BLaER1 (cell line): ENCODE measurements around the gene KCNJ6.

ENCODE experiments used
- H3K27ac ChIP-seq: shearing (Covaris generic); formaldehyde crosslinking; 2 replicates; pipeline ENCODE4 v1.8.1; 2022
- H3K27me3 ChIP-seq: shearing (Covaris generic); formaldehyde crosslinking; 2 replicates; pipeline ENCODE4 v1.8.1; 2022
- H3K36me3 ChIP-seq: shearing (Covaris generic); formaldehyde crosslinking; 2 replicates; pipeline ENCODE4 v1.8.1; 2022
- H3K4me1 ChIP-seq: shearing (Covaris generic); formaldehyde crosslinking; 2 replicates; pipeline ENCODE4 v1.8.1; 2022
- H3K4me2 ChIP-seq: shearing (Covaris generic); formaldehyde crosslinking; 2 replicates; pipeline ENCODE4 v1.8.1; 2022
- H3K4me3 ChIP-seq: shearing (Covaris generic); formaldehyde crosslinking; 2 replicates; pipeline ENCODE4 v1.8.1; 2022
- H3K9ac ChIP-seq: shearing (Covaris generic); formaldehyde crosslinking; 2 replicates; pipeline ENCODE4 v1.8.1; 2022
- H3K9me3 ChIP-seq: shearing (Covaris generic); formaldehyde crosslinking; 2 replicates; pipeline ENCODE4 v1.8.1; 2022
- H4K20me1 ChIP-seq: shearing (Covaris generic); formaldehyde crosslinking; 2 replicates; pipeline ENCODE4 v1.8.1; 2022
- Cebpa-rat ChIP-seq: shearing (Covaris generic); IDR thresholded peaks from 2 replicates; pipeline ENCODE4 v1.8.1; 2022

Gene KCNJ6

DNA sequence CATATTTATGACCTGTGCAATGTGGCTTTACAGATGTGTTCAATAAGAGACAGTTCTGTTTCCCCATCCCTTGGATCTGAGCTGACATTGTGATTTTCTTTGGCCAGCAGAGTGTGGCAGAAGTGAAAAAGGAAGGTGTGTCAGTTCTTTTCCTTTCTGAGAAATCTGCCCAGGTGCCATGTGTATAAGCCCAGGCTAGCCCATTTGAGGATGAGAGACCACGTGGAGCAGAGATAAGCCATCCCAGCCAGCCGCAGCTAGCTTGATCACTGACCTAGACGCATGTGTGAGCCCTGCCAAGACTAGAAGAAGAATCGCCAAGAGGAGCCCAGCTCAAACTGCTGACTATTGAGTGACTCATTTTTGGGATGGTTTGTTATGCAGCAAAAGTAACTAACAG is 127.8 kb downstream of the KCNJ6 start:
- Histone ChIP-seq H3K9me3 (peaks cover 3% of the 10 kb centered on the region; the same call in 1 of the 2 replicates), H3K4me3 (no peak overlapping the region), H3K27ac (no peak overlapping the region), H3K9ac (no peak overlapping the region), H3K27me3 (no peaks in the 10 kb centered on the region), H3K4me2 (no peak overlapping the region), H4K20me1 (no peaks in the 10 kb centered on the region), H3K4me1 (no peaks in the 10 kb centered on the region), H3K36me3 (no peaks in the 10 kb centered on the region)
- no peak for TF ChIP-seq Cebpa-rat

DNA sequence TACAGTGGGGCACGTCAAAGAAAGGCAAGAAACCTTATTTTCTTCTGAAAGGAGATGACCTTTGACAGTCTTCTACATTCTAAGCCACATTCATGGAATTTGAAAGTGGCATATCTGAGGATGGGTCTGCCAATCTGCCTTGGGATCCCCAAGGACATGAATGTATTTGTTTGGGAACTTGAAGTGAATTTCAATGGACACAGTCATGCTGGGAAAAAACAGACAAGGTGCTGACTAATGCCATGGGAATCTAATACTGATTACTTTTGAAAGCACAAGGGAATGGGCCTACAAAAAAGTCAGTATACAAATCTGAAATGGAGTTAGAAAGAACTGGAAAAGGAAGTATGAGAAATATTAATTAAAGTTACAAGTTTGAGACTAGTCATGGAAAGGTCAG is 128.8 kb downstream of the KCNJ6 start:
- Histone ChIP-seq H3K27me3 (no peaks in the 10 kb centered on the region), H3K27ac (no peak overlapping the region), H3K9me3 (peaks cover 13% of the 10 kb centered on the region), H4K20me1 (no peaks in the 10 kb centered on the region), H3K4me2 (no peak overlapping the region), H3K4me1 (no peaks in the 10 kb centered on the region), H3K36me3 (no peaks in the 10 kb centered on the region), H3K9ac (no peak overlapping the region), H3K4me3 (no peak overlapping the region)
- no peak for TF ChIP-seq Cebpa-rat

DNA sequence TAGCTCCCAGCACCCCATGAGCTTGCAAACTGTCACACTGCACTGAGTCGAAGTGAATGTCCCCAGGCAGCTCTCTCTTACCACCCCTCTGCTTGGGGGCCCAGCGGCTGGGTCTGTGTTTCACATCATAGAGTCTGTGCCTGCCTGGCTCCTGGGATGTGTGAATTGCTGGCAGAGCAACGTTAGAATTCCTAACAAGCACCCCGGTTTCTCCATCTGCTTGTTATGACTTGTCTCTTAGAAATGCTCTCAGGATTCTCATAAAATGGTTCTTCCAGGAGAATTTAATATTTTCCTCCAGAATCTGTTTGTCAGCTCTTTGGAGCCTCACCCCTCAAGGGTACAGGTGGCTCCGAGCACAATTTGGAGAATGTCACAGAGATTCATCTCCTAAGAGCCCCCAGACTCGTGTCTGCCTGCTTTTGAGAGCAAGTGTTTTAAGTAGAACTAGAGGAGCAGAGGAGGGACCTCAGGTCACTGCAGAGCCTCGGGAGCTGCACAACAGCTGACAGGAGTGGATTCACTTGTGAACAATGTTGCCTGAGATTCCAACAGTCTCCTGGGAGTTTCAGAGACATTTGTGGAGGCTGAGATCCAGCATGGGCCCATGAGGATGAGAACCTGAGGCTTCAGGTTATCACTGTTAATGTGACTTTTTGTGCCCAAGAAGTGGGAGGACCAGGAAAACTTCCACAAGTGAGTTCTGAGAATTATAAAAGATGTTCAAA is 131.5 kb downstream of the KCNJ6 start:
- peaks cover 21% of the 10 kb centered on the region for H3K9me3 ChIP-seq

DNA sequence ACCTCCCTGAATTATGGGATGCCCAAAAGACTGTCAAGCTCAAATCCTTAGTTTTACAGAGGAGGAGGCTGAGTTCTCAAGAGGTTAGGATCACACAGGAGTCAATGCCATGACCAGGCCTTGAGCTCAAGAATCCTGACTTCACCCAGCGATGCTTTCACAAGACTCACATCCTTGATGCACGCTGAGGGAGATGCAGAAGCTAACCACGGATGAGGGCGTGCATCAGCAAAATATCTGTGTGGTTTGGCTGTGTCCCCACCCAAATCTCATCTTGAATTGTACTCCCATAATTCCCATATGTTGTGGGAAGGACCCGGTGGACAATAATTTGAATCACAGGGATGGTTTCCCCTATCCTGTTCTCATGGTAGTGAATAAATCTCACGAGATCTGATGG is 133.2 kb downstream of the KCNJ6 start:
- no peaks in the 10 kb centered on the region for H4K20me1 ChIP-seq
- H3K9ac ChIP-seq = no peak overlapping the region
- H3K4me1 ChIP-seq = no peaks in the 10 kb centered on the region
- no peaks in the 10 kb centered on the region for H3K27me3 ChIP-seq
- H3K27ac ChIP-seq = no peak overlapping the region
- no peak for TF ChIP-seq Cebpa-rat
- H3K4me2 ChIP-seq = no peak overlapping the region
- no peaks in the 10 kb centered on the region for H3K36me3 ChIP-seq
- peaks cover 21% of the 10 kb centered on the region for H3K9me3 ChIP-seq
- no peak overlapping the region for H3K4me3 ChIP-seq

More for the DNA sequence above, 131.5 kb downstream of the KCNJ6 start:
- Histone ChIP-seq H3K27me3 (no peaks in the 10 kb centered on the region), H3K4me2 (no peak overlapping the region), H3K36me3 (no peaks in the 10 kb centered on the region), H4K20me1 (no peaks in the 10 kb centered on the region), H3K4me3 (no peak overlapping the region), H3K27ac (no peak overlapping the region), H3K4me1 (no peaks in the 10 kb centered on the region), H3K9ac (no peak overlapping the region)
- no peak for TF ChIP-seq Cebpa-rat

DNA sequence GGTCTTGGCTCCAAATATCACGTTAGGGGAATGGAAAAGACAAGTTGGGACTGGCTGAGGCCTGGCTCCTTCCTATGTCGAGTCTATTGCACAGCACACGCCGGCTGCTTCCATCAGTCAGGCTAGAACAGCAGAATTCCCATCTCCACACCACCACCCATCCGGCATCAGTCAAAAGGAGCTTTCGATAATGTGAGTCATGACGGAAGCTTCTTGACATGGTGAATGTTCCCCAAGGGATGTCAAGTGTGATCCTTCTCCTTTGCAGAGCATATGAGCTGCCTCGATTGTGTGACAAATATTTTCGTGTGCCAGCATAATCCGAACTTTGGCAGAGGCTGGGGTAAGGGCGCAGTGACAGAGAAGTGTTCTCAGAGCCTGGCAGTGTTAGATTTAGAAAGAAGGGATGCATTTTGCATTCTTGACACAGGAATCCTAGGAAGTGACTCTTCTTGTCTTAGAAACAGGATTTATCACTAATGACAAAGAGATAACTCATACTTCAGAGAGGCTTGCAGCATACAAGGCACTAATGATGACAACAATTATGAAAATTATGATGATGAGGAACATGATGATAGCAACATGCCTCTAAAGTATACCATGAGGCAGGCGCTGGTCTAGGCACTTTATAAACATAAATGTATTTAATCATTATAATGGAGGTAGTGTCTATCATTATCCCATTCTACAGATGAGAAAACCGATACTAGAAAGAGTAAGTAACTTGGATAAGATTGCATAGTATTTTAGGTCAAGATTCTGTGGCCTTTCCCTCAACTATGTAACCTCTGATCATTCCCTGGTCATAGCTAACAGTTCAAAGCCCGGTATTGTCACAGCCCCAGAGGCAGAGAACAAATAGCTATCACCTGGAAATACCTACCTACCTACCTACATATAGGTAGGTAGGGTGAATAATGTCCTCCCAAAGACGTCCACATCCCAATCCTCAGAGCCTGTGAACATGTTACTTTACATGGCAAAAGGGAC is 135.0 kb downstream of the KCNJ6 start:
- Histone ChIP-seq H3K9ac (no peak overlapping the region), H3K4me1 (no peaks in the 10 kb centered on the region), H3K4me3 (no peak overlapping the region), H3K27ac (no peak overlapping the region), H3K27me3 (no peaks in the 10 kb centered on the region), H4K20me1 (no peaks in the 10 kb centered on the region), H3K4me2 (no peak overlapping the region), H3K9me3 (peaks cover 21% of the 10 kb centered on the region), H3K36me3 (no peaks in the 10 kb centered on the region)
- no peak for TF ChIP-seq Cebpa-rat

DNA sequence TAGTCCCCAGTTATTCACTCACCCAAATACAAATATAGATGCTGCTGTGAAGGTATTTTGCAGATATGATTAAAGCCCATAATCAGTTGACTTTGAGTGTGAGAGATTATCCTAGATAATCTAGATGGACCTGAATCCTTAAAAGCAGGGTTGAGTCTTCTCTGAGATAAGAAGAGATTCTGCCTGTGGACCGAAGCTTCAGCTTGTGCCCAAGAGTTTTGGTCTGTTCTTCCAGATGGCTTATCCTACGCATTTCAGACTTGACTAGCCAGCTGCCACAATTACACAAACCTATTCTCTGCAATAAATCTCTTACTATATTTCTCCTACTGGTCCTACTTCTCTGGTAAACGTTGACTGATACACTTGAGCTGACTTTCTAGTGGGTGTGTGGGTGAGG is 145.1 kb downstream of the KCNJ6 start:
- Histone ChIP-seq H3K36me3 (no peaks in the 10 kb centered on the region), H4K20me1 (no peaks in the 10 kb centered on the region), H3K4me3 (no peak overlapping the region), H3K9ac (no peak overlapping the region), H3K9me3 (peaks cover 10% of the 10 kb centered on the region), H3K27ac (no peak overlapping the region), H3K4me1 (no peaks in the 10 kb centered on the region), H3K4me2 (no peak overlapping the region), H3K27me3 (no peaks in the 10 kb centered on the region)
- TF ChIP-seq Cebpa-rat = no peak

DNA sequence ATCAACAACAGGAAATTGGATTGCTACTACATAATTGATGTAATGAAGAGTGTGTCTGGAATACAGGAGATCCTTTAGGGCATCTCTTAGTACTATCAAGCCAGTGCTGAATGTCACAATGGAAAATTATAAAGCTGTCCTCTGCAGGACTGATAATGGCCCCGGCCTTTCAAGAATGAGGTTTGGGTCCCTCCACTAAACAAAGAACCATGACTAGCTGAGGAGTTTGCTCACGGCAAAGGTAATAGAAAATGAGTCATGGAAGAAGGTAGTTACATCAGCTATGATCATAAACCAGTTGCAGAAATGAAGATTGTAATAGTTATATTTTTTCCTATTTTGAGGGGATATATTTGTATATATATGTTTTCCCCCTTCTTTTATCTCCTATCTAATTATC is 145.8 kb downstream of the KCNJ6 start:
- no peaks in the 10 kb centered on the region for H3K27me3 ChIP-seq
- H3K4me2 ChIP-seq = no peak overlapping the region
- no peak for TF ChIP-seq Cebpa-rat

DNA sequence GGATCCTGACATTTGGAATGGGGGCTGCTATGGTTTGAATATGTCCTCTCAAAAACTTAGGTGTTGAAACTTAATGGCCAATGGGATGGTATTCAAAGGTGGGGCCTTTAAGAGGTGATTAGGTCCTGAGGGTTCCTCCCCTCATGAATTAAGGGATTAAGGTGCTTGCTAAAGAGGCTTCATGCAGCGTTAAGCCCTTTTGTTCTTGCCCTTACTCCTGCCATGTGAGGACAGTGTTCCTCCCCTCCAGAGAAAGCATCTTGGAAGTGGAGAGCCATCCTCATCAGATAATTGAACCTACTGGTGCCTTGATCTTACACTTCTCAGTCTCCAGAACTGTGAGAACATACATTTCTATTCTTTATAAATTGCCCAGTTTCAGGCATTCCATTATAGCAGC is 146.6 kb downstream of the KCNJ6 start:
- Histone ChIP-seq H3K4me2 (no peak overlapping the region), H3K36me3 (no peaks in the 10 kb centered on the region), H3K9me3 (peaks cover 13% of the 10 kb centered on the region), H3K9ac (no peak overlapping the region), H3K4me3 (no peak overlapping the region), H3K4me1 (no peaks in the 10 kb centered on the region), H3K27me3 (no peaks in the 10 kb centered on the region), H3K27ac (no peak overlapping the region), H4K20me1 (no peaks in the 10 kb centered on the region)
- no peak for TF ChIP-seq Cebpa-rat

More for the DNA sequence above, 145.8 kb downstream of the KCNJ6 start:
- peaks cover 13% of the 10 kb centered on the region for H3K9me3 ChIP-seq
- H3K4me1 ChIP-seq = no peaks in the 10 kb centered on the region
- H4K20me1 ChIP-seq = no peaks in the 10 kb centered on the region
- H3K9ac ChIP-seq = no peak overlapping the region
- H3K27ac ChIP-seq = no peak overlapping the region
- no peak overlapping the region for H3K4me3 ChIP-seq
- H3K36me3 ChIP-seq = no peaks in the 10 kb centered on the region

DNA sequence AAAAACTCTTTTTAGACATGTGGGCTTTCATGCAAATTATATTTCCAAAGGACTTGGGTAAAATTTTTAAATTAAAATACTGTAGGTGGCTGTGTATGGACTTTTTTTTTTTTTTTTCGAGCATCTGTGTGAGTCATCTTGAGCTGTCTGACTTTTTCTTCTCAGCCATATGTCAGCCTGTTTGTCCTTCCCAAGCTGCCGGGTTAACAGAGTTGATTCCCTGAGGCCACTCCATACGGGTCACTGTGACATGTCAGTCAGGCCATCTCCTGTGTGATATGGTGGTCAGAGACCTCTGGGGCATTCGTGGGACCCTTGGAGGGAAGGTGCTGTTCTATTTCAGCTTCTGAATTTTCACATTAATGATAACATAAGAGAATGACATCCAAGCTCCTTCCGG is 148.3 kb downstream of the KCNJ6 start:
- Histone ChIP-seq H3K9ac (no peak overlapping the region), H3K9me3 (peaks cover 13% of the 10 kb centered on the region), H3K27ac (no peak overlapping the region), H3K4me1 (no peaks in the 10 kb centered on the region), H3K4me3 (no peak overlapping the region), H3K36me3 (no peaks in the 10 kb centered on the region), H3K4me2 (no peak overlapping the region), H3K27me3 (no peaks in the 10 kb centered on the region), H4K20me1 (no peaks in the 10 kb centered on the region)
- no peak for TF ChIP-seq Cebpa-rat

DNA sequence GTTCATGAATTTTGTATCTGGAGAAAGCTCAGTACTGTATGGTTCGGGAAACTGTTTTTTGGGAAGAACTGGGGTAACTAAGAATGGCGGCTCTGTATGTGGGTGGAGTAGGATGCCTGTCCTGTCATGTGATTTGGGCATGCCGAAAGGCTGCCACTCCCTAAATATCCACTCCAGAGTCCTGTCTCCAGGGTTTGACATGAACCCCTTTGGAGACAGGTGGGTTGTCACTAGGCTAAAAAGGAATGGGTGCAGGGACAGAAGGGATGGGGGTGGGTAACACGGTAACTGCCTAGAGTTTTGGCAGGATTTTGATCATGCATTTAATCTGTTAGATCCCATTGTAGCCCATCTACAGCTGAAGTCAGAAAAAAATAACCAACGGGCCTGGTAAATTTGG is 150.1 kb downstream of the KCNJ6 start:
- Histone ChIP-seq H3K36me3 (no peaks in the 10 kb centered on the region), H3K27ac (no peak overlapping the region), H3K4me2 (no peak overlapping the region), H3K9me3 (peaks cover 13% of the 10 kb centered on the region), H3K9ac (no peak overlapping the region), H3K4me1 (no peaks in the 10 kb centered on the region), H3K27me3 (no peaks in the 10 kb centered on the region), H4K20me1 (no peaks in the 10 kb centered on the region), H3K4me3 (no peak overlapping the region)
- no peak for TF ChIP-seq Cebpa-rat
